Measurements from ENCODE around the gene VWA2. TPM values are rescaled to one million over a fixed set of nuclear protein-coding genes. Genes with fewer than 3 reads are reported as not detected.

VWA2 gene, protein sequence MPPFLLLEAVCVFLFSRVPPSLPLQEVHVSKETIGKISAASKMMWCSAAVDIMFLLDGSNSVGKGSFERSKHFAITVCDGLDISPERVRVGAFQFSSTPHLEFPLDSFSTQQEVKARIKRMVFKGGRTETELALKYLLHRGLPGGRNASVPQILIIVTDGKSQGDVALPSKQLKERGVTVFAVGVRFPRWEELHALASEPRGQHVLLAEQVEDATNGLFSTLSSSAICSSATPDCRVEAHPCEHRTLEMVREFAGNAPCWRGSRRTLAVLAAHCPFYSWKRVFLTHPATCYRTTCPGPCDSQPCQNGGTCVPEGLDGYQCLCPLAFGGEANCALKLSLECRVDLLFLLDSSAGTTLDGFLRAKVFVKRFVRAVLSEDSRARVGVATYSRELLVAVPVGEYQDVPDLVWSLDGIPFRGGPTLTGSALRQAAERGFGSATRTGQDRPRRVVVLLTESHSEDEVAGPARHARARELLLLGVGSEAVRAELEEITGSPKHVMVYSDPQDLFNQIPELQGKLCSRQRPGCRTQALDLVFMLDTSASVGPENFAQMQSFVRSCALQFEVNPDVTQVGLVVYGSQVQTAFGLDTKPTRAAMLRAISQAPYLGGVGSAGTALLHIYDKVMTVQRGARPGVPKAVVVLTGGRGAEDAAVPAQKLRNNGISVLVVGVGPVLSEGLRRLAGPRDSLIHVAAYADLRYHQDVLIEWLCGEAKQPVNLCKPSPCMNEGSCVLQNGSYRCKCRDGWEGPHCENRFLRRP
- total RNA-seq = 14.4 to 15.0 TPM (median 14.7 TPM) in 3 replicates

DNA sequence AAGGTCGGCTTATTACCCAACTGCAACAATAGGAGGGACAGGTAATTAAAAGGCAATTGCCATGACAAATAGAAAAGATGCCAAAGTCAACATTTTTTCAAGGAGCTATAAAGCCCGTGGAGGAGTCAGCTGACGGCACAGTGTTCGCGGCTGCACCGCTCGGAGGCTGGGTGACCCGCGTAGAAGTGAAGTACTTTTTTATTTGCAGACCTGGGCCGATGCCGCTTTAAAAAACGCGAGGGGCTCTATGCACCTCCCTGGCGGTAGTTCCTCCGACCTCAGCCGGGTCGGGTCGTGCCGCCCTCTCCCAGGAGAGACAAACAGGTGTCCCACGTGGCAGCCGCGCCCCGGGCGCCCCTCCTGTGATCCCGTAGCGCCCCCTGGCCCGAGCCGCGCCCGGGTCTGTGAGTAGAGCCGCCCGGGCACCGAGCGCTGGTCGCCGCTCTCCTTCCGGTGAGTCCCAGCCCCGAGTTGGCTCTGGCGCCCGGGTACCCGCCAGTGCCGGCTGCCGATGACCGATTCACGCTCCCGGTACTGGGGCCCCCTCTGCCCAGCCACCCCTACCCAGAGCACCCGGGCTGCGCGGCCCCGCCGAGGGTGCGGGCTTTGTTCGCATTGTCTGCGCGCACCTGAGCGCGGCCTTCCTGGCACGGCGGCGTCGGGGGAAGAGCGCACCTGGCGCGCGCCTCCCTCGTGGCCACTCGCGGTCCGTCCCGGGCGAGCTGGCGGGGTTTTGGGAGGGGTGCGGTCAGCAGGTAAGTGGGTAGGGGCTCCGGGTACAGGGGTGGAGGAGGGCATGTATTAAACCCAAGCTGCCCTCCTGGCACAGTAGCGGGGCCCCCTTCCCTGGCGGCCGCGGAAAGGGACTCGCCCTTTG is at the start of gene VWA2:
Gene VWA2, plus strand, starts transcription at position 138 of the 877 bp plus-strand sequence. CDS start 9,460 bp downstream, outside the sequence.
- TF ChIP-seq, protein P1, sequence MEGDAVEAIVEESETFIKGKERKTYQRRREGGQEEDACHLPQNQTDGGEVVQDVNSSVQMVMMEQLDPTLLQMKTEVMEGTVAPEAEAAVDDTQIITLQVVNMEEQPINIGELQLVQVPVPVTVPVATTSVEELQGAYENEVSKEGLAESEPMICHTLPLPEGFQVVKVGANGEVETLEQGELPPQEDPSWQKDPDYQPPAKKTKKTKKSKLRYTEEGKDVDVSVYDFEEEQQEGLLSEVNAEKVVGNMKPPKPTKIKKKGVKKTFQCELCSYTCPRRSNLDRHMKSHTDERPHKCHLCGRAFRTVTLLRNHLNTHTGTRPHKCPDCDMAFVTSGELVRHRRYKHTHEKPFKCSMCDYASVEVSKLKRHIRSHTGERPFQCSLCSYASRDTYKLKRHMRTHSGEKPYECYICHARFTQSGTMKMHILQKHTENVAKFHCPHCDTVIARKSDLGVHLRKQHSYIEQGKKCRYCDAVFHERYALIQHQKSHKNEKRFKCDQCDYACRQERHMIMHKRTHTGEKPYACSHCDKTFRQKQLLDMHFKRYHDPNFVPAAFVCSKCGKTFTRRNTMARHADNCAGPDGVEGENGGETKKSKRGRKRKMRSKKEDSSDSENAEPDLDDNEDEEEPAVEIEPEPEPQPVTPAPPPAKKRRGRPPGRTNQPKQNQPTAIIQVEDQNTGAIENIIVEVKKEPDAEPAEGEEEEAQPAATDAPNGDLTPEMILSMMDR (IDR thresholded peaks at IDR 0.05; ENCODE audit: unreplicated experiment) = no peak
- DNase-seq (ENCODE audit: low spot score in 2 of 2, unreplicated experiment in 2 of 2) = peak; percentile 33 to 61
- Mint-ChIP-seq H3K27me3 (ENCODE audit: low read depth) (peaks cover 74% of the 10 kb centered on the region), H3K4me3 (peak within 1 kb of the TSS; percentile 70), H3K27ac (no peak within 1 kb of the TSS), H3K9me3 (no peaks in the 10 kb centered on the region), H3K36me3 (no peaks in the 10 kb centered on the region), H3K4me1 (peaks cover 12% of the 10 kb centered on the region)

DNA sequence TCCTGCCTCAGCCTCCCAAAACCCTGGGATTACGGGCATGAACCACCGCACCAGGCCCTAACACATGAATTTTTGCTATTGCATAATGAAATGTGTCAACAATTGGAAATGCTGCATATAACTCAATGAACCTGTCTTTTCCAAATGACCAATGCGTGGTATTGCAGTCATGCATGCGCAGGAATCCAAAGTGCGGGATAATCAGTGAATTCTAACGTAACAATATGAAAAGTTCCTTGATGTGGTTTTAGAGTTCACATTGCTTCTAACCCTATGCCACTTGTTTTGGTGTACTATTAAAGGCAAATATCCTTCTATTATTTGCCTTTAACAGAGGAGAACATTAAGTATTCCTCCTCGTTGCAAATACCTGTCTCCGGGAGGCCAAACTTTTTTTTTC is 49.4 kb upstream of the VWA2 start:
- Mint-ChIP-seq H3K36me3 (no peaks in the 10 kb centered on the region), H3K27ac (no peak overlapping the region), H3K9me3 (no peaks in the 10 kb centered on the region), H3K4me3 (no peak overlapping the region), H3K27me3 (ENCODE audit: low read depth) (peaks cover 2% of the 10 kb centered on the region), H3K4me1 (no peaks in the 10 kb centered on the region)
- no peak for DNase-seq (ENCODE audit: low spot score in 2 of 2, unreplicated experiment in 2 of 2)
- TF ChIP-seq, protein P1 (IDR thresholded peaks at IDR 0.05; ENCODE audit: unreplicated experiment) = no peak

DNA sequence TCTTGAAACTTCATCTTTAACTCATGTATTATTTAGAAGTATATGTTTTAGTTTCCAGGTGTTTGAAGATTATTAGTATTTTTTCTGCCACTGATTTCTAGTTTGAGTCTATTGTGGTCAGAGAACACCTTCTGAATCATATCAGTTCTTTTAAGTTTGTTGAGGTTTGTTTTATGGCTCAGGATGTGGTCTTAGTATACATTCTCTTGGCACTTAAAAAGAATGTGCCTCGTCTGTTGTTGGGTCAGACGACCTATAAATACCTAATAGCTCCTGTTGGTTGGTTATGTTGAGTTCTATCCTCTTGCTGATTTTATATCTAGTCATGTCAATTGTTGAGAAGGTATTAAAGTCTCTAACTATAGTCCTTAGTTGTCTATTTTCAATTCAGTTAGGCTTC is 44.0 kb upstream of the VWA2 start:
- H3K9me3 Mint-ChIP-seq = no peaks in the 10 kb centered on the region
- no peaks in the 10 kb centered on the region for H3K4me1 Mint-ChIP-seq
- no peaks in the 10 kb centered on the region for H3K36me3 Mint-ChIP-seq
- DNase-seq (ENCODE audit: low spot score in 2 of 2, unreplicated experiment in 2 of 2) = no peak
- H3K27ac Mint-ChIP-seq = no peak overlapping the region
- no peak overlapping the region for H3K4me3 Mint-ChIP-seq
- TF ChIP-seq, protein P1 (IDR thresholded peaks at IDR 0.05; ENCODE audit: unreplicated experiment) = no peak
- H3K27me3 Mint-ChIP-seq (ENCODE audit: low read depth) = peaks cover 2% of the 10 kb centered on the region

DNA sequence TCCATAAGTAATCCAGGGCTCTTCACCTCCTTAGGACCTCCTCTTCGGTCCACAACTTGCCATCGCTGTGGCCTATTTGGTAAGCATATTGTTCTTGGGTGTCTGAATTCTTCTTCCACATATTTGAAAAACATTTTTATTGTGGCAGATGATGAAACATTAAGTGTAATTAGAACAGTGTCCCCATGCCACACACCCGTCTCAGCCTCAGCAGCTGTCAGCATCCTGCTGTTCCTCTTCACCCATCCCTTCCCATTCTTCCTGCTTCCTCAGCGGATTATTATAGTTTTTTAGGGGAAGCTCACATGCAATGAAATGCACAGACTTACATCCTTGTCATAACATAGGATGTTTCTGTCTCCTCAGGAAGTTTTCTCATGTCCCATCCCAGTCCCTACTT is 39.8 kb upstream of the VWA2 start:
- Mint-ChIP-seq H3K4me3 (no peak overlapping the region), H3K9me3 (no peaks in the 10 kb centered on the region), H3K27me3 (ENCODE audit: low read depth) (no peaks in the 10 kb centered on the region), H3K36me3 (no peaks in the 10 kb centered on the region), H3K4me1 (peaks cover 3% of the 10 kb centered on the region), H3K27ac (no peak overlapping the region)
- no peak for DNase-seq (ENCODE audit: low spot score in 2 of 2, unreplicated experiment in 2 of 2)
- TF ChIP-seq, protein P1 (IDR thresholded peaks at IDR 0.05; ENCODE audit: unreplicated experiment) = no peak

DNA sequence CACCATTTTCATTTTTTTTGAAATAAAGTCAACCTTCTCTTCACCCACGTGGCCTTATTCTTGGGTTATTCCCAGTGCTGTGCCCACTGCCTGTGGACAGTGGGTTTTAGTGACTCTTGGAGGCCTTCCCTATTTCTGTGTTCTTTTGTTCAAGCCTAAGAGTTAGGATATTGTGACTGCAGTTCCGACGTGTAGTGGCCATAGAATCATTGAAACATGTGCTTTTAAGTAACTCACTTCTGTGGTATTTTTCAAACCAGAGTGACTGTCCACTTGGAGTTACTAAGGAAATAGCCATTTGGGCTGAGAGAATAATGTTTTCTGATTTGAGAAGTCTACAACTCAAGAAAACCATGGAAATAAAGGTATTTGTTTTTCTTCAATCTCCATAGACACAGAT is 36.2 kb upstream of the VWA2 start:
- Mint-ChIP-seq H3K9me3 (no peaks in the 10 kb centered on the region), H3K4me3 (no peak overlapping the region), H3K27ac (no peak overlapping the region), H3K4me1 (peaks cover 3% of the 10 kb centered on the region), H3K36me3 (no peaks in the 10 kb centered on the region), H3K27me3 (ENCODE audit: low read depth) (no peaks in the 10 kb centered on the region)
- no peak for DNase-seq (ENCODE audit: low spot score in 2 of 2, unreplicated experiment in 2 of 2)
- TF ChIP-seq, protein P1 (IDR thresholded peaks at IDR 0.05; ENCODE audit: unreplicated experiment) = no peak
